IMR-90 (cell line): Measurements from ENCODE around the gene MYH11. TPM values are rescaled to one million over a fixed set of nuclear protein-coding genes. Genes with fewer than 3 reads are reported as not detected.

ENCODE experiments used
- ATAC-seq: fragments of 200-7000 bp; cut with Tn5 transposase; 2 replicates; pipeline ENCODE4 v1.9.1; 2020; ENCODE audit warnings: low read depth, mild to moderate bottlenecking, moderate library complexity
- BruUV-seq: library from RNA; stranded (reverse); fragments of 400-500 nt; replicated peaks from 2 replicates; lab custom pipeline; 2021; lab: Mats Ljungman, UMichigan
- CTCF ChIA-PET: fragments of 300-600 bp; formaldehyde crosslinking; extraction: SDS; loops from one replicate; lab custom pipeline; 2021; ENCODE audit warnings: antibody characterized with exemption; lab: Yijun Ruan, JAX
- POLR2A ChIA-PET: fragments of 300-600 bp; sonication (Branson Sonifier 250); formaldehyde crosslinking; loops from one replicate; lab custom pipeline; 2022; ENCODE audit warnings: antibody characterized with exemption; ENCODE audit not compliant: unreplicated experiment; lab: Charles Lee
- DNase-seq: peaks from one replicate; pipeline ENCODE4 v3.0.0; 2013
- H2AFZ ChIP-seq: replicated peaks from 2 replicates; pipeline ENCODE3; 2013; ENCODE audit warnings: low read length, mild to moderate bottlenecking; ENCODE audit not compliant: poor library complexity
- H2AK5ac ChIP-seq: 2 replicates; pipeline ENCODE4 v1.6.1; 2013; ENCODE audit warnings: low read depth, low read length, inconsistent platforms
- H2AK9ac ChIP-seq: replicated peaks from 2 replicates; pipeline ENCODE3; 2013; ENCODE audit warnings: mild to moderate bottlenecking, low read depth, low read length, moderate library complexity; ENCODE audit not compliant: poor library complexity
- H2BK120ac ChIP-seq: 2 replicates; pipeline ENCODE4 v1.6.1; 2013; ENCODE audit warnings: low read depth, low read length, inconsistent platforms
- H2BK15ac ChIP-seq: 3 replicates; pipeline ENCODE4 v1.6.1; 2013; ENCODE audit warnings: low read depth, low read length, inconsistent platforms
- H2BK20ac ChIP-seq: 2 replicates; pipeline ENCODE4 v1.6.1; 2013; ENCODE audit warnings: low read depth, mild to moderate bottlenecking, inconsistent platforms, low read length, moderate library complexity
- H2BK5ac ChIP-seq: 2 replicates; pipeline ENCODE4 v1.6.1; 2013; ENCODE audit warnings: mild to moderate bottlenecking, low read depth, low read length, inconsistent platforms; ENCODE audit not compliant: poor library complexity, severe bottlenecking
- H3K14ac ChIP-seq: replicated peaks from 2 replicates; pipeline ENCODE4 v1.6.1; 2013; ENCODE audit warnings: low read depth, low read length, inconsistent platforms
- H3K18ac ChIP-seq: 2 replicates; pipeline ENCODE4 v1.6.1; 2013; ENCODE audit warnings: low read depth, low read length, control low read depth
- H3K23ac ChIP-seq: 2 replicates; pipeline ENCODE4 v1.6.1; 2013; ENCODE audit warnings: low read depth, low read length, inconsistent platforms
- H3K27ac ChIP-seq: 2 replicates; pipeline ENCODE4 v1.5.1; 2013; ENCODE audit warnings: mild to moderate bottlenecking, control low read depth, low read length; ENCODE audit not compliant: insufficient read depth
- H3K27me3 ChIP-seq: 2 replicates; pipeline ENCODE4 v1.6.1; 2013; ENCODE audit warnings: low read length; ENCODE audit not compliant: control insufficient read depth, insufficient read depth
- H3K36me3 ChIP-seq: 2 replicates; pipeline ENCODE4 v1.6.1; 2013; ENCODE audit warnings: low read length, mixed read lengths; ENCODE audit not compliant: control insufficient read depth, insufficient read depth
- H3K4ac ChIP-seq: 2 replicates; pipeline ENCODE4 v1.6.1; 2013; ENCODE audit warnings: low read depth, low read length, inconsistent platforms
- H3K4me1 ChIP-seq: 2 replicates; pipeline ENCODE4 v1.6.1; 2013; ENCODE audit warnings: low read length, mixed read lengths; ENCODE audit not compliant: control insufficient read depth, insufficient read depth
- H3K4me2 ChIP-seq: 2 replicates; pipeline ENCODE4 v1.6.1; 2013; ENCODE audit warnings: low read depth, mild to moderate bottlenecking, control low read depth, low read length, moderate library complexity
- H3K4me3 ChIP-seq: 2 replicates; pipeline ENCODE4 v1.5.1; 2013; ENCODE audit warnings: low read depth, mild to moderate bottlenecking, control low read depth, low read length, moderate library complexity; ENCODE audit not compliant: insufficient read depth
- H3K56ac ChIP-seq: 2 replicates; pipeline ENCODE4 v1.6.1; 2013; ENCODE audit warnings: low read length, inconsistent platforms; ENCODE audit not compliant: insufficient read depth; ENCODE audit errors: extremely low read depth
- H3K79me1 ChIP-seq, 2 experiments: 2 replicates each; pipeline ENCODE4 v1.6.1; 2013; ENCODE audit warnings: low read length in 2 of 2, inconsistent platforms in 1 of 2, low read depth in 1 of 2
- H3K9ac ChIP-seq: 2 replicates; pipeline ENCODE4 v1.6.1; 2013; ENCODE audit warnings: low read depth, low read length, control low read depth
- H3K9me1 ChIP-seq: 2 replicates; pipeline ENCODE4 v1.6.1; 2013; ENCODE audit warnings: low read length, inconsistent platforms; ENCODE audit not compliant: insufficient read depth
- H3K9me3 ChIP-seq: 2 replicates; pipeline ENCODE4 v1.6.1; 2013; ENCODE audit warnings: low read length; ENCODE audit not compliant: control insufficient read depth, insufficient read depth
- H4K20me1 ChIP-seq: 2 replicates; pipeline ENCODE4 v1.6.1; 2013; ENCODE audit warnings: low read length, inconsistent platforms; ENCODE audit not compliant: insufficient read depth
- H4K5ac ChIP-seq: 2 replicates; pipeline ENCODE4 v1.6.1; 2013; ENCODE audit warnings: mild to moderate bottlenecking, low read depth, low read length, control low read depth
- H4K8ac ChIP-seq, 2 experiments: 2 replicates each; pipeline ENCODE4 v1.6.1; 2013; ENCODE audit warnings: low read depth in 2 of 2, low read length in 2 of 2, control low read depth in 1 of 2, inconsistent platforms in 1 of 2
- H4K91ac ChIP-seq: 2 replicates; pipeline ENCODE4 v1.6.1; 2013; ENCODE audit warnings: low read depth, low read length, inconsistent platforms; ENCODE audit not compliant: insufficient read depth
- BHLHE40 ChIP-seq: fragments of 150-350 bp; IDR thresholded peaks from 2 replicates; pipeline ENCODE4 v1.6.1; 2016; ENCODE audit warnings: mild to moderate bottlenecking, low read depth, low read length
- CHD1 ChIP-seq: IDR thresholded peaks from 2 replicates; pipeline ENCODE4 v1.6.1; 2012; ENCODE audit warnings: low read depth, low read length, improper control_type of control experiment
- CTCF ChIP-seq: conservative IDR thresholded peaks from 2 replicates; pipeline ENCODE4 v1.5.1; 2012; ENCODE audit warnings: mild to moderate bottlenecking, low read depth, low read length, improper control_type of control experiment
- MAZ ChIP-seq: IDR thresholded peaks from 2 replicates; pipeline ENCODE4 v1.6.1; 2012; ENCODE audit warnings: low read depth, mild to moderate bottlenecking, low read length, improper control_type of control experiment, moderate library complexity, borderline replicate concordance
- MXI1 ChIP-seq: IDR thresholded peaks from 2 replicates; pipeline ENCODE4 v1.6.1; 2012; ENCODE audit warnings: low read depth, mild to moderate bottlenecking, low read length, moderate library complexity, borderline replicate concordance
- POLR2A ChIP-seq: IDR thresholded peaks from 2 replicates; pipeline ENCODE4 v1.6.1; 2012; ENCODE audit warnings: mild to moderate bottlenecking, low read depth, low read length
- RFX5 ChIP-seq: IDR thresholded peaks from 2 replicates; pipeline ENCODE4 v1.8.0; 2012; ENCODE audit warnings: low read depth, mild to moderate bottlenecking, low read length, moderate library complexity
- WGBS, 2 experiments: methylation state at CpG; one replicate each; pipeline versions ENCODE4 v1.1.5 to v1.1.7; 2013; ENCODE audit warnings: missing lambda C conversion rate in 2 of 2; ENCODE audit not compliant: insufficient read length in 1 of 2; ENCODE audit errors: extremely low coverage in 2 of 2; 5-methylcytosine and 5-hydroxymethylcytosine counted together
- dilution Hi-C: fragments of 300-500 bp; cut with HindIII; formaldehyde crosslinking; loops from one replicate; pipeline ENCODE4 v1.14.3; 2018; ENCODE audit warnings: low sequenced_read_pairs; ENCODE audit not compliant: unreplicated experiment
- in situ Hi-C: fragments of 300-500 bp; cut with MboI; formaldehyde crosslinking; loops from 3 replicates; pipeline ENCODE4 v1.14.3; 2019; ENCODE audit warnings: low sequenced_read_pairs, inconsistent platforms, mixed read lengths
- intact Hi-C: fragments of 100-400 bp; cut with micrococcal nuclease; formaldehyde crosslinking; loops from 2 replicates; pipeline ENCODE4 v1.10.0; 2022
- polyA plus RNA-seq, 3 experiments: library from polyadenylated mRNA; depleted of rRNA; stranded (reverse); fragments of >200 nt; gene quantifications; 2 replicates each; pipeline ENCODE4 v1.2.3, GENCODE V29; 2012; ENCODE audit warnings: low replicate concordance in 1 of 3
- total RNA-seq: library from RNA; depleted of rRNA; stranded (reverse); fragments of >200 nt; gene quantifications from 2 replicates; pipeline ENCODE4 v1.2.3, GENCODE V29; 2012

MYH11 gene
- total and polyA plus RNA-seq, 2 of the 4 experiments (the other 2 are of a cell fraction), result under 0.01 to 0.12 TPM

- H3K9ac ChIP-seq, result no peak overlapping the region
- H3K4me2 ChIP-seq, result no peak overlapping the region
- no peak overlapping the region for H2BK20ac ChIP-seq
- H2AFZ ChIP-seq, result no peak overlapping the region
- TF ChIP-seq RFX5 (no peak), CTCF (no peak), MXI1 (no peak), BHLHE40 (no peak), POLR2A (no peak), MAZ (no peak), CHD1 (no peak)
- no peaks in the 10 kb centered on the region for H3K27me3 ChIP-seq
- H4K20me1 ChIP-seq, result no peaks in the 10 kb centered on the region; the same call in 1 of the 2 replicates
- no TSS peak for BruUV-seq
- H2BK120ac ChIP-seq, result no peak overlapping the region
- H2BK15ac ChIP-seq, result no peak overlapping the region
- H3K4ac ChIP-seq, result no peak overlapping the region
- ChIA-PET CTCF (no interaction called here), POLR2A (no interaction called here)
- intact Hi-C loops (no loop called here), in situ Hi-C loops (no loop called here), dilution Hi-C loops (no loop called here)
- no peak overlapping the region for H3K18ac ChIP-seq
- 92% methylated on average over 4 of the region's 23 CpGs; no CpG with 5 or more reads in 1 of the 2 experiments for WGBS, 2 experiments
- H3K9me1 ChIP-seq, result peaks cover 8% of the 10 kb centered on the region; the same call in 1 of the 2 replicates
- H2BK5ac ChIP-seq, result no peak overlapping the region
- no peaks in the 10 kb centered on the region for H3K79me1 ChIP-seq
- no peak overlapping the region for H3K27ac ChIP-seq
- no peak overlapping the region for H4K8ac ChIP-seq
- no peak overlapping the region for H4K91ac ChIP-seq
- H3K23ac ChIP-seq, result no peak overlapping the region
- no peak overlapping the region for H3K14ac ChIP-seq
- H3K36me3 ChIP-seq, result peaks cover 9% of the 10 kb centered on the region; the same call in 1 of the 2 replicates
- DNase-seq (no peak), ATAC-seq (no peak)
- H2AK9ac ChIP-seq, result no peak overlapping the region
- H3K56ac ChIP-seq, result no peak overlapping the region
- H3K4me1 ChIP-seq, result no peaks in the 10 kb centered on the region
- no peak overlapping the region for H2AK5ac ChIP-seq
- no peak overlapping the region for H4K5ac ChIP-seq
- no peaks in the 10 kb centered on the region for H3K9me3 ChIP-seq
- no peak overlapping the region for H3K4me3 ChIP-seq
Observed at GRCh38 chr16:15716694-15717447, 140.0 kb downstream of the MYH11 start.
